ENCODE results near the gene PLCH1.

Gene PLCH1

GRCh38 chr3:155435821-155436220 lies 309.1 kb downstream of the PLCH1 start:
- no peak for TF ChIP-seq CTCF (IDR thresholded peaks at IDR 0.05)
- no peak for TF ChIP-seq ZFX (IDR thresholded peaks at IDR 0.05; ENCODE audit: borderline replicate concordance)
- no peak overlapping the region for H3K27ac ChIP-seq

DNA sequence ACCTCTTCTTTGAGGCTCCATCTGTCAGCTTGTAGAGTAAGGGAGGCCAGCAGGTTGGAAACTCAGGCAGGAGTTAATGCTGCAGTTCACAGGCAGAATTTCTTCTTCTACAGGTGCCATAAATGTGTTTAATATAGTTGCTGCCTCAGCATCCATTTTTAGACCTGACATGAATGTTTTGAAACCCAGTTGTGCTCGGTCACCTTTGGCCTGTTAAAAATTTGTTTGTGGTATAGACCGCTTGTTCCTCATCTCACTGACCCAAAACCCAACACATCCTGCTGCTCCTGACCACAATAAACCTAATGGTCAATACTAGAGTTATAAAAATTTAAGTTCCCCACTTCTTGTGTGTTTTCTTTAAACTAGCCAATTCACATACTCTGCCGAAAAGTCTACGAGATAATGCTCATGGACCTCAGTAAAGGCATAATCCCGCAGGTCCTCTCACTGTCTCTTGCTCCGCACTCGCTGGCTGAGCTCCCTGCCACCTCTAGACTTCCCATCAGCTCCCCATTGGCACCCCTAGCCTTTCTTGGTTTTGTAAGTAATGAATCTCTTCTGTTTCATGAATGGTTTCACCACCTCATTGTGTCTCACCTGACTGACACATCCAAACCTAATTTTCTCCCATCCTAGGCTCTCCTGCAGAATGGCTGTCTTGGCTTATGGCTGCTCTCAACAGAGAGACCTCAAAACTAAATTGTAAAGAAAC lies 312.9 kb downstream of the PLCH1 start:
- no peak overlapping the region for H3K27ac ChIP-seq
- TF ChIP-seq ZFX (IDR thresholded peaks at IDR 0.05; ENCODE audit: borderline replicate concordance) (no peak), CTCF (IDR thresholded peaks at IDR 0.05) (no peak)

DNA sequence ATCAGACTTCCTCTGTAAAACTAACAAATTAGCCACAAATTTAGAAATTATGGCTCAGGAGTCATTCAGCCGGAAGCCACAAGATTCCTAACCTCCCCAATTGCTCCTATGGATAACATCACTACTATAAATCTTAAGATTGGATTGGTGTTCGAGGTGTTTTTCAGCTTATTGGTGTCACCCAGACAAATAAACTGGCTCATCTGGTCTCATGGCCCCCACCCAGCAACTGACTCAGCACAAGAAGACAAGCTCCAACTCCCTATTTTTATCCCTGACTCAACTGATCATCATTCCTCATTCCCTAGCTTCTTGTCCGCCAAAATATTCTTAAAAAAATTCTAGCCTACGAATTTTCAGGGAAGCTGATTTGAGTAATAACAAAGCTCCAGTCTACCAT lies 316.3 kb downstream of the PLCH1 start:
- no peak for TF ChIP-seq CTCF (IDR thresholded peaks at IDR 0.05)
- TF ChIP-seq ZFX (IDR thresholded peaks at IDR 0.05; ENCODE audit: borderline replicate concordance) = no peak
- H3K27ac ChIP-seq = no peak overlapping the region

- no peak for TF ChIP-seq ZFX (IDR thresholded peaks at IDR 0.05; ENCODE audit: borderline replicate concordance)
- no peak for TF ChIP-seq CTCF (IDR thresholded peaks at IDR 0.05)
- no peak overlapping the region for H3K27ac ChIP-seq
Observed at GRCh38 chr3:155426524-155427230, 318.2 kb downstream of the PLCH1 start.

DNA sequence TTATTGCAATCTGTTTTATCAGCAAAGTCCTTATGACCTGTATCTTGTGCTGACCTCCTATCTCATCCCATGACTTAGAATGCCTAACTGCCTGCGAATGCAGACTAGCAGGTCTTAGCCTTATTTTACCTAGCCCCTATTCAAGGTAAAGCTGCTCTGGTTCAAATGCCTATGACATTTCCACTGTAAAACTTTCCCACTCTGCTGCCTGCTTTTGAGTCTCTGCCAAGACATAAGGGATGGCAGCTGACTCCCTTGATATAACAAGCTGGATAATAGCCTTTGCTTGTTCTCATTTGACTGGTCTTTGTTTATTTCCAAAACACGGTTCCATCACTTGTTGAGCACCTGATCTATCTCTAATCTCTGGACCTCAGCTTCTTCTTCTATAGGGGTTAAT lies 319.5 kb downstream of the PLCH1 start:
- no peak for TF ChIP-seq ZFX (IDR thresholded peaks at IDR 0.05; ENCODE audit: borderline replicate concordance)
- no peak for TF ChIP-seq CTCF (IDR thresholded peaks at IDR 0.05)
- H3K27ac ChIP-seq = no peak overlapping the region

- no peak overlapping the region for H3K27ac ChIP-seq
- TF ChIP-seq CTCF (IDR thresholded peaks at IDR 0.05) = no peak
- no peak for TF ChIP-seq ZFX (IDR thresholded peaks at IDR 0.05; ENCODE audit: borderline replicate concordance)
Observed at GRCh38 chr3:155424323-155424710, 320.6 kb downstream of the PLCH1 start.

All from 22Rv1 (cell line).